Stimulated activated naive CD4-positive, alpha-beta T cell (primary cell): ENCODE data around the gene TTC7B.

Experiments used
- DNase-seq, 6 experiments: peaks; one replicate each; lab custom pipeline; 2025; lab: John Stamatoyannopoulos, UW

The TTC7B gene

GRCh38 chr14:90599748-90600507 lies 216.3 kb downstream of the TTC7B start:
- DNase-seq: no peak

- DNase-seq: no peak
These were observed 216.9 kb downstream of the TTC7B start for GRCh38 chr14:90599339-90599738.

GRCh38 chr14:90597961-90598360 lies 218.3 kb downstream of the TTC7B start:
- no peak for DNase-seq

GRCh38 chr14:90596733-90597132 lies 219.5 kb downstream of the TTC7B start:
- no peak for DNase-seq

GRCh38 chr14:90593254-90594040 lies 222.8 kb downstream of the TTC7B start:
- no peak for DNase-seq

- DNase-seq: no peak
These were observed 223.6 kb downstream of the TTC7B start for GRCh38 chr14:90592655-90593054.

- no peak for DNase-seq
These were observed 228.3 kb downstream of the TTC7B start for GRCh38 chr14:90587918-90588317.

- no peak for DNase-seq
These were observed 228.8 kb downstream of the TTC7B start for GRCh38 chr14:90587252-90587910.

- DNase-seq: no peak
These were observed 231.1 kb downstream of the TTC7B start for GRCh38 chr14:90585106-90585505.

GRCh38 chr14:90583916-90584605 lies 232.2 kb downstream of the TTC7B start:
- DNase-seq: no peak

- no peak for DNase-seq
These were observed 232.8 kb downstream of the TTC7B start for GRCh38 chr14:90583427-90583826.

- DNase-seq: no peak
These were observed 234.1 kb downstream of the TTC7B start for GRCh38 chr14:90582166-90582565.

GRCh38 chr14:90581745-90582144 lies 234.5 kb downstream of the TTC7B start:
- no peak for DNase-seq

- no peak for DNase-seq
These were observed 235.6 kb downstream of the TTC7B start for GRCh38 chr14:90580377-90581335.

- DNase-seq: no peak
These were observed 236.4 kb downstream of the TTC7B start for GRCh38 chr14:90579816-90580215.

GRCh38 chr14:90579088-90579487 lies 237.1 kb downstream of the TTC7B start:
- no peak for DNase-seq

GRCh38 chr14:90578283-90578985 lies 237.8 kb downstream of the TTC7B start:
- no peak for DNase-seq

- no peak for DNase-seq
These were observed 238.5 kb downstream of the TTC7B start for GRCh38 chr14:90577661-90578282.

GRCh38 chr14:90576981-90577660 lies 239.1 kb downstream of the TTC7B start:
- no peak for DNase-seq
